Measurements from ENCODE around the gene SPATA25. TPM values are rescaled to one million over a fixed set of nuclear protein-coding genes. Genes with fewer than 3 reads are reported as not detected.
A peak's percentile ranks its signal among the peaks of the same experiment; 100 is the strongest.
"Not testable (repeated sequence)": the region's sequence is repeated elsewhere in the genome, so short reads cannot be mapped to it uniquely, and the experiment has no call there.

The SPATA25 gene
- polyA plus RNA-seq, 1 donor: 17.3 TPM

GRCh38 chr20:45878076-45878761 lies 9.2 kb downstream of the SPATA25 start:
- H3K27me3 ChIP-seq (ENCODE audit: control insufficient read depth, insufficient read depth, low read length): no peaks in the 10 kb centered on the region
- no peaks in the 10 kb centered on the region for H3K9me3 ChIP-seq (ENCODE audit: control insufficient read depth, low read depth, low read length)
- H3K36me3 ChIP-seq (ENCODE audit: control insufficient read depth, insufficient read depth, low read length): peaks cover 34% of the 10 kb centered on the region
- H3K4me3 ChIP-seq (ENCODE audit: low read length): no peak overlapping the region
- H3K4me1 ChIP-seq (ENCODE audit: control insufficient read depth, insufficient read depth, low read length): peaks cover 6% of the 10 kb centered on the region
- no peak for DNase-seq
- WGBS (ENCODE audit: insufficient coverage, low lambda C conversion rate): no CpG with 5 or more reads among the region's 13 CpGs
- H3K27ac ChIP-seq (ENCODE audit: low read length): no peak overlapping the region

GRCh38 chr20:45874576-45874975 lies 12.8 kb downstream of the SPATA25 start:
- H3K9me3 ChIP-seq (ENCODE audit: control insufficient read depth, low read depth, low read length): no peaks in the 10 kb centered on the region
- 100% methylated on average over 1 of the region's 4 CpGs for WGBS (ENCODE audit: insufficient coverage, low lambda C conversion rate)
- H3K4me3 ChIP-seq (ENCODE audit: low read length): no peak overlapping the region
- H3K36me3 ChIP-seq (ENCODE audit: control insufficient read depth, insufficient read depth, low read length): peaks cover 31% of the 10 kb centered on the region
- H3K27me3 ChIP-seq (ENCODE audit: control insufficient read depth, insufficient read depth, low read length): no peaks in the 10 kb centered on the region
- DNase-seq: no peak
- H3K4me1 ChIP-seq (ENCODE audit: control insufficient read depth, insufficient read depth, low read length): no peaks in the 10 kb centered on the region
- H3K27ac ChIP-seq (ENCODE audit: low read length): no peak overlapping the region

- not testable (repeated sequence) for H3K4me3 ChIP-seq (ENCODE audit: low read length); H3K4me1 ChIP-seq (ENCODE audit: control insufficient read depth, insufficient read depth, low read length); DNase-seq; H3K27ac ChIP-seq (ENCODE audit: low read length); H3K27me3 ChIP-seq (ENCODE audit: control insufficient read depth, insufficient read depth, low read length); H3K9me3 ChIP-seq (ENCODE audit: control insufficient read depth, low read depth, low read length)
- no CpG with 5 or more reads among the region's 10 CpGs for WGBS (ENCODE audit: insufficient coverage, low lambda C conversion rate)
- H3K36me3 ChIP-seq (ENCODE audit: control insufficient read depth, insufficient read depth, low read length): peaks cover 31% of the 10 kb centered on the region
Measured at GRCh38 chr20:45874104-45874481, 13.3 kb downstream of the SPATA25 start.

DNA sequence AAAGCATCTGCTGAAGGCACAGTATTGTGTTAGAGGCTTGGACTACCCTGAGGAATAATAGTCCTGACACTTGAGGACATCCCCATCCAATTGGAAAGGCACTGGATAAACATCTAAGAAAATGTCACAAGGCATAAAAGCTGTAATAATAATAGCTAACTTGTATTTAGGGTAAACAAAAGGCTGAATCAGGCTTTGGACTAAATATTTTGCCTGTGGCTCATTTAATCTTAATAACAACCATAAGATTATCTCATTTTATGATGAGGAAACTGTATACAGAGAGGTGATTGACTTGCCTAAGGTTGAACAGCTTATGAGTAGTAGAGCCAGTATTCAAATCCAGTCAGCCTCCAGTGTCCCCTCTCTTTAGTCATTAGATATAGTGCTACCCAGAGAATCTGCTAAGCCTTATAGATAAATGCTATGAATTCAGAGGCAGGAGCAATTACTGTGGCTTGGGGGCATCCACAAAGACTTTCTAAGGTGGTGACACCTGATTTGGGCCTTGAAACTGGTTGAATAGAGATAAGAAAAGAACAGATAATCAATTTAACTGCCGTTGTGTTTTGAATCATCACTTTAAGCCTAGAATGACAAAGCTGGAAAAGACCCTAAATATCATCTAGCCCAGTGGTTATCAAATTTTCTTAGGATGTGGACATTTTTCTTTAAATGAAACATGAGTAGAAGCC lies 13.9 kb downstream of the SPATA25 start:
- H3K9me3 ChIP-seq (ENCODE audit: control insufficient read depth, low read depth, low read length): no peaks in the 10 kb centered on the region
- no peak for DNase-seq
- no peaks in the 10 kb centered on the region for H3K4me1 ChIP-seq (ENCODE audit: control insufficient read depth, insufficient read depth, low read length)
- no peak overlapping the region for H3K4me3 ChIP-seq (ENCODE audit: low read length)
- H3K36me3 ChIP-seq (ENCODE audit: control insufficient read depth, insufficient read depth, low read length): peaks cover 27% of the 10 kb centered on the region
- WGBS (ENCODE audit: insufficient coverage, low lambda C conversion rate): no CpG with 5 or more reads among the region's 1 CpG
- H3K27me3 ChIP-seq (ENCODE audit: control insufficient read depth, insufficient read depth, low read length): no peaks in the 10 kb centered on the region
- H3K27ac ChIP-seq (ENCODE audit: low read length): no peak overlapping the region

- peaks cover 18% of the 10 kb centered on the region for H3K36me3 ChIP-seq (ENCODE audit: control insufficient read depth, insufficient read depth, low read length)
- DNase-seq: no peak
- no peaks in the 10 kb centered on the region for H3K9me3 ChIP-seq (ENCODE audit: control insufficient read depth, low read depth, low read length)
- no peak overlapping the region for H3K4me3 ChIP-seq (ENCODE audit: low read length)
- peaks cover 3% of the 10 kb centered on the region for H3K4me1 ChIP-seq (ENCODE audit: control insufficient read depth, insufficient read depth, low read length)
- WGBS (ENCODE audit: insufficient coverage, low lambda C conversion rate): no CpG with 5 or more reads among the region's 4 CpGs
- H3K27ac ChIP-seq (ENCODE audit: low read length): no peak overlapping the region
- no peaks in the 10 kb centered on the region for H3K27me3 ChIP-seq (ENCODE audit: control insufficient read depth, insufficient read depth, low read length)
Measured at GRCh38 chr20:45872626-45873025, 14.8 kb downstream of the SPATA25 start.

GRCh38 chr20:45867819-45868176 lies 19.6 kb downstream of the SPATA25 start:
- DNase-seq: no peak
- no peak overlapping the region for H3K4me3 ChIP-seq (ENCODE audit: low read length)

GRCh38 chr20:45867136-45867818 lies 20.1 kb downstream of the SPATA25 start:
- DNase-seq: peak in 1 of 2 donors; percentile 53
- H3K4me1 ChIP-seq (ENCODE audit: control insufficient read depth, insufficient read depth, low read length): peaks cover 15% of the 10 kb centered on the region
- peaks cover under 1% of the 10 kb centered on the region for H3K36me3 ChIP-seq (ENCODE audit: control insufficient read depth, insufficient read depth, low read length)
- WGBS (ENCODE audit: insufficient coverage, low lambda C conversion rate): 40% methylated on average over 1 of the region's 6 CpGs
- no peaks in the 10 kb centered on the region for H3K9me3 ChIP-seq (ENCODE audit: control insufficient read depth, low read depth, low read length)
- H3K27me3 ChIP-seq (ENCODE audit: control insufficient read depth, insufficient read depth, low read length): no peaks in the 10 kb centered on the region
- no peak overlapping the region for H3K4me3 ChIP-seq (ENCODE audit: low read length)
- H3K27ac ChIP-seq (ENCODE audit: low read length): peak overlapping the region; percentile 45

More at GRCh38 chr20:45867819-45868176, 19.6 kb downstream of the SPATA25 start:
- Histone ChIP-seq H3K27me3 (ENCODE audit: control insufficient read depth, insufficient read depth, low read length) (no peaks in the 10 kb centered on the region), H3K9me3 (ENCODE audit: control insufficient read depth, low read depth, low read length) (no peaks in the 10 kb centered on the region), H3K4me1 (ENCODE audit: control insufficient read depth, insufficient read depth, low read length) (peaks cover 15% of the 10 kb centered on the region), H3K36me3 (ENCODE audit: control insufficient read depth, insufficient read depth, low read length) (peaks cover 5% of the 10 kb centered on the region), H3K27ac (ENCODE audit: low read length) (peak overlapping the region; percentile 45)

DNA sequence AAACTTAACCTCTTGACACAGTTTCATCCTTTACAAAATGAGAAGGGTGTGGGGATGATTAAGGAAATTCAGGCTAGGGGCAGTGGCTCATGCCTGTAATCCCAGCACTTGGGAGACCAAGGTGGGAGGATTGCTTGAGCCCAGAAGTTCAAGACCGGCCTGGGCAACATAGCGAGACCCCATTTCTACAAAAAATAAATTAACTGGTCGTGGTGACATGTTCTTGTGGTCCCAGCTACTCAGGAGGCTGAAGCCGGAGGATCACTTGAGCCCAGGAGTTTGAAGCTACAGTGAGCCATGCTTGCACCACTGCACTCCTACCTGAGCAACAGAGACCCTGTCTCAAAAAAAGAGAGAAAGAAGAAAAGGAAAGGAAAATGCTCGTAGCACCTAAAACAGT lies 21.0 kb downstream of the SPATA25 start:
- Histone ChIP-seq H3K36me3 (ENCODE audit: control insufficient read depth, insufficient read depth, low read length) (no peaks in the 10 kb centered on the region), H3K27ac (ENCODE audit: low read length) (no peak overlapping the region), H3K9me3 (ENCODE audit: control insufficient read depth, low read depth, low read length) (no peaks in the 10 kb centered on the region), H3K27me3 (ENCODE audit: control insufficient read depth, insufficient read depth, low read length) (no peaks in the 10 kb centered on the region), H3K4me3 (ENCODE audit: low read length) (no peak overlapping the region), H3K4me1 (ENCODE audit: control insufficient read depth, insufficient read depth, low read length) (peaks cover 16% of the 10 kb centered on the region)
- DNase-seq: no peak
- 100% methylated on average over 3 of the region's 5 CpGs for WGBS (ENCODE audit: insufficient coverage, low lambda C conversion rate)

DNA sequence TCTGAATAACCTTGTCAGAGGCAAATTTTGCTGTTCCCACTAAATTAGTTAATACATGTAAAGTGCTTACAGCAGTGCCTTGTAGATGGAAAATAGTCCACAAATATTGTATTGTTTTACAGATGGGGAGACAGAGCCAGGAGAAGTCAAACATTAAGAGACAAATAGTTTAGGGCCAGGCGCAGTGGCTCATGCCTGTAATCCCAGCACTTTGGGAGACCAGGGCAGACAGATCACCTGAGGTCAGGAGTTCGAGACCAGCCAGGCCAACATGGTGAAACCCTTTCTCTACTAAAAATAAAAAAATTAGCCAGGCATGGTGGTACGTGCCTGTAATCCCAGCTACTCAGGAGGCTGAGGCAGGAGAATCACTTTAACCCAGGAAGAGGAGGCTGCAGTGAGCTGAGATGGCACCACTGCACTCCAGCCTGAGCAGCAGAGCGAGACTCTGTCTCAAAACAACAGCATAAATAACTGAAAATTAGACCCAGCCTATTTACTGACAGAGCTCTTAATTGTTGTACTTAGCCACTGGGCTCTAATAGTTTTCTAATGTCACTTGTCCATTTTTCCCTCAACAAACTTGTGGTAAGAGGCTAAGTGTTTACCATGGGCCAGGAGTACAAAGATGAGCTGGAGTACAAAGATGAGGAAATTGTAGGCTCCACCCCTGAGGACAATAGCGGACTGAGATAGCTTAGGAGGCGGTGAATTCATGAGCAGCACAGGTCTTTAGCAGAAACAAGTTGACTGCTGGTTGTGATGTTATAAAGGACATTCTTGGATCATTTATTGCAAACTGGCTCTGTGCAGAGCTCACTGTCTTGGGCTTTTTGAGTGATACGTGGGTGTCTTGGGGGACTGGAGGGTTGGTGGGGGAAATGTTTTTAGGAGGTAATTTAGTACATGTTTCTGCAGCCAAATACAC lies 23.6 kb downstream of the SPATA25 start:
- Histone ChIP-seq H3K9me3 (ENCODE audit: control insufficient read depth, low read depth, low read length) (no peaks in the 10 kb centered on the region), H3K27ac (ENCODE audit: low read length) (peak overlapping the region; percentile 57), H3K4me3 (ENCODE audit: low read length) (no peak overlapping the region), H3K4me1 (ENCODE audit: control insufficient read depth, insufficient read depth, low read length) (peaks cover 25% of the 10 kb centered on the region), H3K27me3 (ENCODE audit: control insufficient read depth, insufficient read depth, low read length) (no peaks in the 10 kb centered on the region), H3K36me3 (ENCODE audit: control insufficient read depth, insufficient read depth, low read length) (no peaks in the 10 kb centered on the region)
- no CpG with 5 or more reads among the region's 7 CpGs for WGBS (ENCODE audit: insufficient coverage, low lambda C conversion rate)
- DNase-seq: peak; percentile 63 to 81

Measured in large intestine (tissue), 3 donors.